Activated effector memory CD4-positive, alpha-beta T cell treated with anti-CD3 and anti-CD28 coated beads, Interleukin-2, amount 50 U/mL, for 16 hours (primary cell): ENCODE results near the gene RND2.
"Not testable (repeated sequence)": the region's sequence is repeated elsewhere in the genome, so short reads cannot be mapped to it uniquely, and the experiment has no call there.

Experiments
- DNase-seq: peaks from one replicate; pipeline ENCODE4 v3.0.0-alpha.2; 2020

Gene RND2

GRCh38 chr17:43027091-43028032 is 2.3 kb downstream of the RND2 start:
- DNase-seq: no peak

- DNase-seq: no peak
Observed at GRCh38 chr17:43028221-43028861, 3.3 kb downstream of the RND2 start.

- DNase-seq: no peak
Observed at GRCh38 chr17:43030137-43030767, 5.2 kb downstream of the RND2 start.

- no peak for DNase-seq
Observed at GRCh38 chr17:43031666-43032065, 6.6 kb downstream of the RND2 start.

- DNase-seq: no peak
Observed at GRCh38 chr17:43033948-43034881, 9.2 kb downstream of the RND2 start.

GRCh38 chr17:43034894-43035293 is 9.9 kb downstream of the RND2 start:
- DNase-seq: no peak

- DNase-seq: no peak
Observed at GRCh38 chr17:43039646-43040045, 14.6 kb downstream of the RND2 start.

GRCh38 chr17:43040655-43041054 is 15.6 kb downstream of the RND2 start:
- DNase-seq: no peak

GRCh38 chr17:43042025-43042628 is 17.1 kb downstream of the RND2 start:
- DNase-seq: no peak

GRCh38 chr17:43043307-43043706 is 18.3 kb downstream of the RND2 start:
- DNase-seq: no peak

- DNase-seq: no peak
Observed at GRCh38 chr17:43044024-43044423, 19.0 kb downstream of the RND2 start.

- DNase-seq: no peak
Observed at GRCh38 chr17:43051969-43052368, 26.9 kb downstream of the RND2 start.

- not testable (repeated sequence) for DNase-seq
Observed at GRCh38 chr17:43053008-43053407, 28.0 kb downstream of the RND2 start.

GRCh38 chr17:43056051-43056450 is 31.0 kb downstream of the RND2 start:
- no peak for DNase-seq

- no peak for DNase-seq
Observed at GRCh38 chr17:43062984-43063638, 38.1 kb downstream of the RND2 start.

GRCh38 chr17:43068570-43069367 is 43.7 kb downstream of the RND2 start:
- no peak for DNase-seq

- no peak for DNase-seq
Observed at GRCh38 chr17:43069368-43069898, 44.4 kb downstream of the RND2 start.

- DNase-seq: no peak
Observed at GRCh38 chr17:43070257-43070656, 45.2 kb downstream of the RND2 start.

GRCh38 chr17:43070872-43071271 is 45.8 kb downstream of the RND2 start:
- DNase-seq: no peak

GRCh38 chr17:43074869-43075268 is 49.8 kb downstream of the RND2 start:
- no peak for DNase-seq
